ENCODE results near the gene SPTBN1. TPM values are rescaled to one million over a fixed set of nuclear protein-coding genes. Genes with fewer than 3 reads are reported as not detected.

SPTBN1 gene
- total RNA-seq, 2 experiments from 2014 or later = 132 to 183 TPM

DNA sequence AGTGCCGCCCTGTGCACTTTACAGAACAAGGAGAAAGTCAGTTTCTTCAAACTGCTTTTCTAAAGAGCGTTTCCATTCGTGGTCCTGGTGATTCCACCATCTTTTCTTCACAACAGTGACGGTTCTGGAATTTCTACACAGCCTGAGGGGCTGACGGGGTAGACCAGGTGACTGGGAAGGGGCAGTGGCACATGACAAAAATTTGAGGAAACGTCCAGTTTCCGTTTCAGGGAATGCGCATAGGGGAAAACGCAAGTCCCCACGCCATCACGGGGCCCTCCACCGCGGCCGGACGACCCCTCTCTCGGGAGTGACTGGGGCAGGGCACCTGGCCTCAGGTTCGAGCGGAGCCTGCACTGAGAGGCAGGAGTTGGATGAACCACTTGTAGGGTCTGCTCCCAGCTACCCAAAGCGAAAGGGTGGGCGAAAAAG, 980 bp upstream of the SPTBN1 start:
- H3K79me2 ChIP-seq (ENCODE audit: insufficient read depth, low read depth, low read length) = no peaks in the 10 kb centered on the region
- no peak overlapping the region for H3K4me3 ChIP-seq (ENCODE audit: low read depth, low read length, poor library complexity, severe bottlenecking)
- peak overlapping the region; percentile 51; the same call in 1 of the 2 replicates for H2AFZ ChIP-seq (ENCODE audit: low read length)
- DNase-seq (ENCODE audit: low spot score) = no peak
- POLR2A ChIA-PET = no interaction called here
- intact Hi-C loops (cut with micrococcal nuclease; ENCODE audit: unreplicated experiment) = no loop called here
- no peaks in the 10 kb centered on the region for H3K36me3 ChIP-seq (ENCODE audit: insufficient read depth, low read length)
- peak overlapping the region; percentile 91 for H3K4me2 ChIP-seq (ENCODE audit: low read length)
- no peaks in the 10 kb centered on the region for H4K20me1 ChIP-seq (ENCODE audit: insufficient read depth, low read length)
- H3K9me3 ChIP-seq (ENCODE audit: low read length) = no peaks in the 10 kb centered on the region
- CTCF ChIA-PET (ENCODE audit: unreplicated experiment) = no interaction called here
- H3K4me1 ChIP-seq (ENCODE audit: insufficient read depth, low read length, poor library complexity, severe bottlenecking) = peaks cover 15% of the 10 kb centered on the region
- BruUV-seq (replicated peaks) = no TSS peak
- no peaks in the 10 kb centered on the region for H3K9me2 ChIP-seq (ENCODE audit: insufficient read depth, low read length)
- H3K27ac ChIP-seq (ENCODE audit: low read depth, low read length, poor library complexity, severe bottlenecking) = no peak overlapping the region
- TF ChIP-seq, protein P1, sequence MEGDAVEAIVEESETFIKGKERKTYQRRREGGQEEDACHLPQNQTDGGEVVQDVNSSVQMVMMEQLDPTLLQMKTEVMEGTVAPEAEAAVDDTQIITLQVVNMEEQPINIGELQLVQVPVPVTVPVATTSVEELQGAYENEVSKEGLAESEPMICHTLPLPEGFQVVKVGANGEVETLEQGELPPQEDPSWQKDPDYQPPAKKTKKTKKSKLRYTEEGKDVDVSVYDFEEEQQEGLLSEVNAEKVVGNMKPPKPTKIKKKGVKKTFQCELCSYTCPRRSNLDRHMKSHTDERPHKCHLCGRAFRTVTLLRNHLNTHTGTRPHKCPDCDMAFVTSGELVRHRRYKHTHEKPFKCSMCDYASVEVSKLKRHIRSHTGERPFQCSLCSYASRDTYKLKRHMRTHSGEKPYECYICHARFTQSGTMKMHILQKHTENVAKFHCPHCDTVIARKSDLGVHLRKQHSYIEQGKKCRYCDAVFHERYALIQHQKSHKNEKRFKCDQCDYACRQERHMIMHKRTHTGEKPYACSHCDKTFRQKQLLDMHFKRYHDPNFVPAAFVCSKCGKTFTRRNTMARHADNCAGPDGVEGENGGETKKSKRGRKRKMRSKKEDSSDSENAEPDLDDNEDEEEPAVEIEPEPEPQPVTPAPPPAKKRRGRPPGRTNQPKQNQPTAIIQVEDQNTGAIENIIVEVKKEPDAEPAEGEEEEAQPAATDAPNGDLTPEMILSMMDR (conservative IDR thresholded peaks at IDR 0.05; ENCODE audit: low read length) = no peak
- TF ChIP-seq EZH2phosphoT487 (IDR thresholded peaks at IDR 0.05; ENCODE audit: borderline replicate concordance, low read depth, low read length) = no peak

- POLR2A ChIA-PET = no interaction called here
- H3K36me3 ChIP-seq (ENCODE audit: insufficient read depth, low read length) = no peaks in the 10 kb centered on the region
- BruUV-seq (replicated peaks) = no TSS peak
- no peak for DNase-seq (ENCODE audit: low spot score)
- H3K9me2 ChIP-seq (ENCODE audit: insufficient read depth, low read length) = no peaks in the 10 kb centered on the region
- H3K79me2 ChIP-seq (ENCODE audit: insufficient read depth, low read depth, low read length) = no peaks in the 10 kb centered on the region
- H4K20me1 ChIP-seq (ENCODE audit: insufficient read depth, low read length) = no peaks in the 10 kb centered on the region
- peaks cover 15% of the 10 kb centered on the region for H3K4me1 ChIP-seq (ENCODE audit: insufficient read depth, low read length, poor library complexity, severe bottlenecking)
- peak overlapping the region; percentile 91 for H3K4me2 ChIP-seq (ENCODE audit: low read length)
- H3K9me3 ChIP-seq (ENCODE audit: low read length) = no peaks in the 10 kb centered on the region
- intact Hi-C loops (cut with micrococcal nuclease; ENCODE audit: unreplicated experiment) = no loop called here
- H2AFZ ChIP-seq (ENCODE audit: low read length) = no peak overlapping the region
- CTCF ChIA-PET (ENCODE audit: unreplicated experiment) = no interaction called here
- H3K4me3 ChIP-seq (ENCODE audit: low read depth, low read length, poor library complexity, severe bottlenecking) = peak overlapping the region; percentile 79
- H3K27ac ChIP-seq (ENCODE audit: low read depth, low read length, poor library complexity, severe bottlenecking) = no peak overlapping the region
- TF ChIP-seq, protein P1 (conservative IDR thresholded peaks at IDR 0.05; ENCODE audit: low read length) = no peak
- TF ChIP-seq EZH2phosphoT487 (IDR thresholded peaks at IDR 0.05; ENCODE audit: borderline replicate concordance, low read depth, low read length) = no peak
Measured at GRCh38 chr2:54456362-54456611, 160 bp downstream of the SPTBN1 start.

DNA sequence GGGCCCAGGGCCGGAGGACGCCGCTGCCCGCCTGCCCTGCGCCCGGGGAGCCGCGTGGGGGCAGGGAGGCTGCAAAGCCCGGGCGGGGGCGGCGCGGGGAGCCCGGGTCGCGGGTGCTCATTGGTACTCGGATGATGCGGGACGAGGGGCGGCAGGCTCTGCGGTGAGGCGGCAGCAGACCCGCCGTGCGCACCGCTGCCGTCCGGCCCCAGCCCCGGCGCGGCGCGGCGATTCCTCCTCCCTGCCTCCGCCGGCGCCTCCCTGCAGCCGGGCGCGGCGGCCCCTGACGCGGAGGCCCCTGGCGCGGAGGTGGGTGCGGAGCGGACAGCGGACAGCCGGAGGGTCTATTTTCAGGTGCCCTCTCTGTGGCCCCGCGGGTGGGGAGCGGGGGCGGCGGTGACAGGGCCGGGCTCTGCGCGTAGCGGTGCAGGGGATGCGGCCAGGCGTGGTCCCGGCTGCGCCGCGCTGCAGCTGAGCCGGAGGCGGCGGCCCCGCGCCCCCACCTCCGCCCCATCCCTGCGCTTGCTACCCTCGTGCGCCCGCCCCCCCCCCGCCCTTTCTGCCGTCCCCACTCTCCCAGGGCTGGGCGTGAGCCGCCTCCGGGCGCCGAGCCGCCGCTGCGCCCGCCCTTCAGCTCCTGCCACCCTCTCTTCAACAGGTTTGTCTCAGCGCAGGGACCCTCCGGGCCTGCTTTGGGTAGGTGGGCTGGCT, 640 bp downstream of the SPTBN1 start:
- peak overlapping the region; percentile 79 for H3K4me3 ChIP-seq (ENCODE audit: low read depth, low read length, poor library complexity, severe bottlenecking)
- H3K4me2 ChIP-seq (ENCODE audit: low read length) = peak overlapping the region; percentile 91
- no peak overlapping the region for H3K27ac ChIP-seq (ENCODE audit: low read depth, low read length, poor library complexity, severe bottlenecking)
- BruUV-seq (replicated peaks) = no TSS peak
- TF ChIP-seq, protein P1 (conservative IDR thresholded peaks at IDR 0.05; ENCODE audit: low read length) = no peak
- no peak for TF ChIP-seq EZH2phosphoT487 (IDR thresholded peaks at IDR 0.05; ENCODE audit: borderline replicate concordance, low read depth, low read length)
- H3K9me2 ChIP-seq (ENCODE audit: insufficient read depth, low read length) = no peaks in the 10 kb centered on the region
- H3K36me3 ChIP-seq (ENCODE audit: insufficient read depth, low read length) = no peaks in the 10 kb centered on the region
- no peaks in the 10 kb centered on the region for H3K79me2 ChIP-seq (ENCODE audit: insufficient read depth, low read depth, low read length)
- peak overlapping the region; percentile 77 for H2AFZ ChIP-seq (ENCODE audit: low read length)
- intact Hi-C loops (cut with micrococcal nuclease; ENCODE audit: unreplicated experiment) = no loop called here
- DNase-seq (ENCODE audit: low spot score) = peak; percentile 47
- H4K20me1 ChIP-seq (ENCODE audit: insufficient read depth, low read length) = no peaks in the 10 kb centered on the region
- CTCF ChIA-PET (ENCODE audit: unreplicated experiment) = no interaction called here
- peaks cover 15% of the 10 kb centered on the region for H3K4me1 ChIP-seq (ENCODE audit: insufficient read depth, low read length, poor library complexity, severe bottlenecking)
- no peaks in the 10 kb centered on the region for H3K9me3 ChIP-seq (ENCODE audit: low read length)
- POLR2A ChIA-PET = interaction anchor here (0.6 kb wide), 1 partner anchor 730 kb away, joined by 3 read pairs; no protein-coding TSS in a partner anchor

Measured in OCI-LY7 (cell line).